A549 (cell line): ENCODE results near the gene CER1. TPM values are rescaled to one million over a fixed set of nuclear protein-coding genes. Genes with fewer than 3 reads are reported as not detected.

Experiments used
- ATAC-seq, 2 experiments: fragments of 200-7000 bp in 1 of 2; fragments of >200 bp in 1 of 2; cut with Nextera tagmentation in 1 of 2; cut with Tn5 transposase in 1 of 2; 3 replicates each; pipeline versions ENCODE4 v1.8.0 to v1.9.1; 2018 to 2020; ENCODE audit warnings: mild to moderate bottlenecking in 1 of 2, moderate library complexity in 1 of 2
- CTCF ChIA-PET: fragments of 300-600 bp; sonication (Branson Sonifier 250); formaldehyde crosslinking; extraction: SDS; loops from one replicate; lab custom pipeline; 2021; ENCODE audit warnings: antibody characterized with exemption, inconsistent platforms; lab: Yijun Ruan, JAX
- POLR2A ChIA-PET: fragments of 350-600 bp; formaldehyde crosslinking; extraction: SDS; loops from one replicate; lab custom pipeline; 2021; ENCODE audit warnings: antibody characterized with exemption, inconsistent platforms; lab: Yijun Ruan, JAX
- DNase-seq, 2 experiments: peaks; one replicate each; pipeline versions ENCODE4 v3.0.0 to v3.0.0-alpha.2; 2011 to 2016; ENCODE audit warnings: low read depth in 1 of 2, low spot score in 1 of 2
- FAIRE-seq: peaks from 2 replicates; lab custom pipeline; 2011; peaks lifted over from hg19 to GRCh38; lab: Jason Lieb, UNC
- H3K27ac ChIP-seq, 2 experiments: fragments of >200 bp; sonication (Bioruptor Twin); formaldehyde crosslinking; 3 replicates each; pipeline ENCODE4 v1.5.1; 2016 to 2017
- H3K4me1 ChIP-seq: fragments of >200 bp; sonication (Bioruptor Twin); formaldehyde crosslinking; 3 replicates; pipeline ENCODE4 v1.6.1; 2016
- H3K4me2 ChIP-seq: fragments of >200 bp; sonication (Bioruptor Twin); formaldehyde crosslinking; 3 replicates; pipeline ENCODE4 v1.6.1; 2016
- H3K4me3 ChIP-seq: fragments of >200 bp; sonication (Bioruptor Twin); formaldehyde crosslinking; 3 replicates; pipeline ENCODE4 v1.5.1; 2016
- H3K9me3 ChIP-seq: fragments of >200 bp; sonication (Bioruptor Twin); formaldehyde crosslinking; 3 replicates; pipeline ENCODE4 v1.6.1; 2016
- ATOH8 ChIP-seq: fragments of 250-450 bp; sonication (Bioruptor Pico); IDR thresholded peaks from 2 replicates; pipeline ENCODE4 v1.5.0; 2020; ENCODE audit warnings: low read depth, mild to moderate bottlenecking, moderate library complexity
- BHLHE40 ChIP-seq: IDR thresholded peaks from 2 replicates; pipeline ENCODE4 v1.6.1; 2012; ENCODE audit warnings: low read depth, low read length, inconsistent platforms
- CBX8 ChIP-seq: fragments of 200-600 bp; sonication (generic); IDR thresholded peaks from 2 replicates; pipeline ENCODE4 v1.6.1; 2016
- CEBPB ChIP-seq, 2 experiments: fragments of >200 bp in 1 of 2; sonication (Bioruptor Twin) in 1 of 2; formaldehyde crosslinking in 1 of 2; IDR thresholded peaks; 2 replicates each; pipeline ENCODE4 v1.6.1; 2012 to 2016
- ELK1 ChIP-seq: fragments of 150-350 bp; IDR thresholded peaks from 2 replicates; pipeline ENCODE4 v1.6.1; 2014; ENCODE audit warnings: low read depth, mild to moderate bottlenecking, low read length
- EP300 ChIP-seq, 2 experiments: fragments of >200 bp; sonication (Bioruptor Twin); formaldehyde crosslinking; IDR thresholded peaks; 2 replicates in 1 of 2; 3 replicates in 1 of 2; pipeline ENCODE4 v1.6.1; 2016 to 2017
- ESRRA ChIP-seq: fragments of 150-350 bp; IDR thresholded peaks from 2 replicates; pipeline ENCODE4 v1.6.1; 2014; ENCODE audit warnings: mild to moderate bottlenecking, low read length, borderline replicate concordance
- HDAC2 ChIP-seq: fragments of 200-600 bp; sonication (generic); IDR thresholded peaks from 2 replicates; pipeline ENCODE4 v1.6.1; 2016
- HMGXB4 ChIP-seq: fragments of 250-450 bp; sonication (Bioruptor Pico); IDR thresholded peaks from 2 replicates; pipeline ENCODE4 v1.5.0; 2021; ENCODE audit warnings: mild to moderate bottlenecking, moderate library complexity, borderline replicate concordance
- HOXA7 ChIP-seq: fragments of 250-450 bp; sonication (Bioruptor Pico); IDR thresholded peaks from 2 replicates; pipeline ENCODE4 v1.5.0; 2020; ENCODE audit warnings: mild to moderate bottlenecking, moderate library complexity
- HOXB5 ChIP-seq: fragments of 250-450 bp; sonication (Bioruptor Pico); IDR thresholded peaks from 2 replicates; pipeline ENCODE4 v1.5.0; 2020; ENCODE audit warnings: mild to moderate bottlenecking, moderate library complexity
- JUN ChIP-seq, 2 experiments: fragments of >200 bp; sonication (Bioruptor Twin); formaldehyde crosslinking; IDR thresholded peaks; 2 replicates in 1 of 2; 3 replicates in 1 of 2; pipeline ENCODE4 v1.6.1; 2016 to 2017
- JUNB ChIP-seq: fragments of >200 bp; sonication (Bioruptor Twin); formaldehyde crosslinking; IDR thresholded peaks from 2 replicates; pipeline ENCODE4 v1.6.1; 2016
- KDM1A ChIP-seq: fragments of 200-600 bp; sonication (generic); IDR thresholded peaks from 2 replicates; pipeline ENCODE4 v1.6.1; 2016; ENCODE audit warnings: low read depth, mild to moderate bottlenecking
- KDM5A ChIP-seq: fragments of 200-600 bp; sonication (generic); IDR thresholded peaks from 2 replicates; pipeline ENCODE4 v1.6.1; 2016; ENCODE audit warnings: antibody characterized with exemption, mild to moderate bottlenecking
- MAZ ChIP-seq: fragments of 150-350 bp; IDR thresholded peaks from 2 replicates; pipeline ENCODE4 v1.6.1; 2014; ENCODE audit warnings: antibody characterized with exemption, low read depth, low read length, borderline replicate concordance
- MYC ChIP-seq: IDR thresholded peaks from 2 replicates; pipeline ENCODE4 v1.6.1; 2012; ENCODE audit warnings: mild to moderate bottlenecking, inconsistent platforms, low read length, improper control_type of control experiment, borderline replicate concordance
- PHF8 ChIP-seq: fragments of 200-600 bp; sonication (generic); IDR thresholded peaks from 2 replicates; pipeline ENCODE4 v1.6.1; 2016; ENCODE audit warnings: low read depth, mild to moderate bottlenecking, antibody characterized with exemption, moderate library complexity, borderline replicate concordance
- POLR2A ChIP-seq: IDR thresholded peaks from 2 replicates; pipeline ENCODE4 v1.6.1; 2012; ENCODE audit warnings: mild to moderate bottlenecking, low read length
- POLR2AphosphoS2 ChIP-seq: conservative IDR thresholded peaks from 2 replicates; pipeline ENCODE4 v1.6.1; 2012; ENCODE audit warnings: low read length, improper control_type of control experiment, inconsistent platforms
- RCOR1 ChIP-seq: fragments of 150-350 bp; IDR thresholded peaks from 2 replicates; pipeline ENCODE4 v1.6.1; 2014; ENCODE audit warnings: antibody characterized with exemption, low read length, low read depth
- RFX5 ChIP-seq: fragments of 450-650 bp; IDR thresholded peaks from 2 replicates; pipeline ENCODE4 v1.7.1; 2014; ENCODE audit warnings: antibody characterized with exemption, mild to moderate bottlenecking, moderate library complexity
- SREBF2 ChIP-seq: fragments of 450-650 bp; IDR thresholded peaks from 2 replicates; pipeline ENCODE4 v1.6.1; 2014; ENCODE audit warnings: mild to moderate bottlenecking, moderate library complexity
- TP53 ChIP-seq: fragments of 250-450 bp; sonication (Bioruptor Pico); IDR thresholded peaks from 2 replicates; pipeline ENCODE4 v1.5.0; 2021; ENCODE audit warnings: mild to moderate bottlenecking, moderate library complexity
- ZNF302 ChIP-seq: fragments of 250-450 bp; sonication (Bioruptor Pico); IDR thresholded peaks from 2 replicates; pipeline ENCODE4 v1.9.0; 2021; ENCODE audit warnings: inconsistent platforms, mild to moderate bottlenecking, moderate library complexity
- ZSCAN20 ChIP-seq: fragments of 250-450 bp; sonication (Bioruptor Pico); IDR thresholded peaks from 2 replicates; pipeline ENCODE4 v1.8.0; 2022; ENCODE audit warnings: mild to moderate bottlenecking, moderate library complexity
- WGBS: methylation state at CpG from one replicate; pipeline ENCODE4 v1.1.6; 2017; ENCODE audit errors: missing lambda C conversion rate; 5-methylcytosine and 5-hydroxymethylcytosine counted together
- polyA plus RNA-seq, 4 experiments: library from polyadenylated mRNA; depleted of rRNA in 3 of 4; stranded (reverse); fragments of >200 nt; fragmentation: RNase III in 1 of 4; extraction: RNeasy Plus Mini Kit Qiagen cat#74134 plus additional on column Dnase treatment in 1 of 4; gene quantifications; 2 replicates in 3 of 4; 3 replicates in 1 of 4; pipeline ENCODE4 v1.2.3, GENCODE V29; 2011 to 2017

Gene CER1
- polyA plus RNA-seq, 2 of the 4 experiments (the other 2 are of a cell fraction), result not detected

DNA sequence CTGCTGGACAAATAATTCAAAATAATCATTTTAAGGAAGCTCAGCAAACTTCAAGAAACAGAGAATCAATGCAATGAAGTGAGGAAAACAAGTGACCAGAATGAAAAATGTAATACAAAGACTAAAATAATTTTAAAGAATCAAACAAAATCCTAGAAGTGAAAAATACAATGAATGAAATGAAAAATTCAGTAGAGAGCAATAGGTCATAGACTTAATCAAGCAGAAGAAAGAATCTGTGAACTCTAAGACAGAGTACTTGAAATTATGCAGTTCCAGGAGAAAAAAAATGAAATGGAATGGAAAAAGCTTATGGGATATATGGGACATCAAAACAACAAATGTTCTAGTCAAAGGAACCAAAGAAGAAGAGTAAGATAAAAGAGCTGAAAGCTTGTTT lies 17.5 kb downstream of the CER1 start:
- no peak for DNase-seq
- no peak for TF ChIP-seq EP300 (IDR thresholded peaks at IDR 0.05)
- TF ChIP-seq JUNB, result no peak
- no peak for TF ChIP-seq MYC
- no peak for TF ChIP-seq JUN (IDR thresholded peaks at IDR 0.05)
- no peak for TF ChIP-seq ZSCAN20 (CRISPR knock-in tag)
- no peak for TF ChIP-seq POLR2AphosphoS2
- TF ChIP-seq TP53 (CRISPR knock-in tag), result no peak
- TF ChIP-seq HDAC2, result no peak
- no peak for TF ChIP-seq RFX5
- TF ChIP-seq SREBF2, result no peak
- no peak for TF ChIP-seq RCOR1
- TF ChIP-seq MAZ, result no peak
- no peak for TF ChIP-seq CBX8
- TF ChIP-seq BHLHE40, result no peak
- TF ChIP-seq, all 56 proteins: peak for 0
- no peaks in the 10 kb centered on the region for H3K4me1 ChIP-seq
- ChIA-PET POLR2A (no interaction called here), CTCF (no interaction called here)
- peaks cover 17% of the 10 kb centered on the region for H3K9me3 ChIP-seq
- no peak overlapping the region for H3K27ac ChIP-seq
- no peak overlapping the region for H3K4me3 ChIP-seq
- FAIRE-seq, result no peak
- ATAC-seq, result no peak
- H3K4me2 ChIP-seq, result no peak overlapping the region

DNA sequence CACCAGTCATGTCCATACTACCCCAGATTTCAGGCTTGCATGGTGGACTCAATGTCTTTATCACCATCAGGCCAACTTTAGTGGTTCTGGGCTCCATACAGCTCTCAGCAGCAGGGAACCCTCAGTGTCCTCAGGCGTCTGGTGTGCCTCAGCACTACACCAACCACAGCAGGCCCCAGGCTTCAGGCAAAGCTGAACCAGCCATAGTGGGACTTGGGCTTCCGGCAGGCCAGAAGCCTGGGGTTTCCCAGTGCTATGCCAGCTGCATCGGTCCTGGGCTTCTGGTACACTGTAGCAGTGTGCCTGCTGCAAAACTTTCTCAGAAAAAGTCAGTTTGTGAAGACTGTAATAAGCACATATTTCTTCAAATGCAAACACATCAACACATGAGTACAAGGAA lies 18.3 kb downstream of the CER1 start:
- FAIRE-seq, result no peak
- H3K4me2 ChIP-seq, result no peak overlapping the region
- no peak overlapping the region for H3K27ac ChIP-seq
- ATAC-seq, result no peak
- no peaks in the 10 kb centered on the region for H3K4me1 ChIP-seq
- 28% methylated on average over 2 of the region's 3 CpGs for WGBS
- POLR2A ChIA-PET, result no interaction called here
- DNase-seq, result no peak
- peaks cover 17% of the 10 kb centered on the region for H3K9me3 ChIP-seq
- no peak overlapping the region for H3K4me3 ChIP-seq
- TF ChIP-seq ZNF302 (CRISPR knock-in tag) (no peak), ELK1 (no peak), HOXA7 (CRISPR knock-in tag) (no peak), KDM5A (no peak), HMGXB4 (CRISPR knock-in tag) (no peak), ZSCAN20 (CRISPR knock-in tag) (no peak), HOXB5 (CRISPR knock-in tag) (no peak), ATOH8 (CRISPR knock-in tag) (no peak), CEBPB (IDR thresholded peaks at IDR 0.05) (no peak), PHF8 (no peak), KDM1A (no peak), POLR2A (no peak), ESRRA (no peak)
- CTCF ChIA-PET, result no interaction called here
